C4-2B (cell line): ENCODE data around the gene NHSL2.

ENCODE experiments used
- ZFX ChIP-seq: fragments of 450-650 bp; IDR thresholded peaks from 2 replicates; pipeline ENCODE4 v1.6.1; 2017
- TF ChIP-seq, protein P1 (sequence below): fragments of 450-650 bp; conservative IDR thresholded peaks from 2 replicates; pipeline ENCODE4 v1.5.1; 2017; ENCODE audit warnings: mild to moderate bottlenecking

GRCh38 chrX:71995122-71995521 lies 84.5 kb downstream of the NHSL2 start:
- TF ChIP-seq, protein P1, sequence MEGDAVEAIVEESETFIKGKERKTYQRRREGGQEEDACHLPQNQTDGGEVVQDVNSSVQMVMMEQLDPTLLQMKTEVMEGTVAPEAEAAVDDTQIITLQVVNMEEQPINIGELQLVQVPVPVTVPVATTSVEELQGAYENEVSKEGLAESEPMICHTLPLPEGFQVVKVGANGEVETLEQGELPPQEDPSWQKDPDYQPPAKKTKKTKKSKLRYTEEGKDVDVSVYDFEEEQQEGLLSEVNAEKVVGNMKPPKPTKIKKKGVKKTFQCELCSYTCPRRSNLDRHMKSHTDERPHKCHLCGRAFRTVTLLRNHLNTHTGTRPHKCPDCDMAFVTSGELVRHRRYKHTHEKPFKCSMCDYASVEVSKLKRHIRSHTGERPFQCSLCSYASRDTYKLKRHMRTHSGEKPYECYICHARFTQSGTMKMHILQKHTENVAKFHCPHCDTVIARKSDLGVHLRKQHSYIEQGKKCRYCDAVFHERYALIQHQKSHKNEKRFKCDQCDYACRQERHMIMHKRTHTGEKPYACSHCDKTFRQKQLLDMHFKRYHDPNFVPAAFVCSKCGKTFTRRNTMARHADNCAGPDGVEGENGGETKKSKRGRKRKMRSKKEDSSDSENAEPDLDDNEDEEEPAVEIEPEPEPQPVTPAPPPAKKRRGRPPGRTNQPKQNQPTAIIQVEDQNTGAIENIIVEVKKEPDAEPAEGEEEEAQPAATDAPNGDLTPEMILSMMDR: no peak
- TF ChIP-seq ZFX: no peak
